H1 (cell line): ENCODE data around the gene NCF4. TPM values are rescaled to one million over a fixed set of nuclear protein-coding genes. Genes with fewer than 3 reads are reported as not detected.

Experiments used
- CTCF ChIP-seq, 3 experiments: IDR thresholded peaks; 1 replicate in 2 of 3; 2 replicates in 1 of 3; pipeline versions ENCODE4 v1.5.1 to v1.6.1; 2011; ENCODE audit warnings: low read length in 3 of 3, mild to moderate bottlenecking in 3 of 3, inconsistent platforms in 2 of 3, low read depth in 1 of 3, moderate library complexity in 1 of 3; ENCODE audit not compliant: insufficient read depth in 1 of 3; ENCODE audit errors: control extremely low read depth in 1 of 3
- polyA plus RNA-seq, 7 experiments: library from polyadenylated mRNA; depleted of rRNA in 3 of 7; stranded (reverse) in 5 of 7; unstranded in 2 of 7; fragments of >200 nt in 5 of 7; fragments of 200-250 nt in 2 of 7; gene quantifications; 1 replicate in 5 of 7; 2 replicates in 1 of 7; 4 replicates in 1 of 7; pipeline versions ENCODE4 v1.2.1 to v1.2.3, GENCODE V29; 2011 to 2013; ENCODE audit warnings: missing spikeins in 2 of 7, mixed read lengths in 2 of 7
- total RNA-seq: library from RNA; stranded (reverse); fragmentation: NEBNext Ultra II Directional; extraction: Animal tissue kit (Norgen Biotek cat#: 25700); gene quantifications from 2 replicates; pipeline ENCODE4 v1.2.1, GENCODE V29; 2021

NCF4 gene
- total and polyA plus RNA-seq, 2 of the 8 experiments (the other 6 are each of a cell fraction or from before 2014, with no cell fraction given): 0.20 TPM; not detected in 1

- no peak for TF ChIP-seq CTCF (IDR thresholded peaks at IDR 0.05; ENCODE audit: control extremely low read depth in 1 of 3, insufficient read depth in 1 of 3, low read depth in 1 of 3, low read length in 3 of 3)
- TF ChIP-seq, all 59 proteins: peak for 0
Observed at GRCh38 chr22:36891646-36892045, 30.8 kb downstream of the NCF4 start (continued).
